HCT116 (cell line): ENCODE measurements around the gene C1orf21. TPM values are rescaled to one million over a fixed set of nuclear protein-coding genes. Genes with fewer than 3 reads are reported as not detected.
A peak's percentile ranks its signal among the peaks of the same experiment; 100 is the strongest.

Experiments
- ATAC-seq: fragments of 200-7000 bp; cut with Tn5 transposase; 2 replicates; pipeline ENCODE4 v1.9.1; 2020; ENCODE audit warnings: mild to moderate bottlenecking, moderate library complexity
- BruUV-seq: library from RNA; stranded (reverse); fragments of 400-500 nt; replicated peaks from 2 replicates; lab custom pipeline; 2021; lab: Mats Ljungman, UMichigan
- CTCF ChIA-PET: fragments of 300-600 bp; sonication (Branson Sonifier 250); formaldehyde crosslinking; loops from one replicate; lab custom pipeline; 2021; ENCODE audit warnings: antibody characterized with exemption; lab: Charles Lee
- POLR2A ChIA-PET: fragments of 300-600, 350-600 bp; sonication (Branson Sonifier 250); formaldehyde crosslinking; loops from one replicate; lab custom pipeline; 2021; ENCODE audit warnings: antibody characterized with exemption; lab: Charles Lee
- RAD21 ChIA-PET, 2 experiments: fragments of 300-600 bp; sonication (Branson Sonifier 250); formaldehyde crosslinking; loops; one replicate each; lab custom pipeline; 2023; ENCODE audit warnings: low total read pairs in 2 of 2; ENCODE audit not compliant: uncharacterized antibody in 2 of 2, unreplicated experiment in 2 of 2, low non-redundant PET in 1 of 2; lab: Charles Lee
- DNase-seq: peaks from one replicate; pipeline ENCODE4 v3.0.0-alpha.2; 2010; ENCODE audit warnings: low read depth, low spot score
- H2AFZ ChIP-seq: fragments of 200-600 bp; shearing (Covaris generic), sonication (generic); 2 replicates; pipeline ENCODE4 v1.6.1; 2017; ENCODE audit warnings: low read depth, mixed run types, mixed read lengths, antibody characterized with exemption, low read length; ENCODE audit not compliant: poor library complexity, severe bottlenecking
- H3K27ac ChIP-seq: 2 replicates; pipeline ENCODE4 v1.5.1; 2012; ENCODE audit warnings: low read depth, low read length
- H3K27me3 ChIP-seq: fragments of 200-600 bp; sonication (generic); 2 replicates; pipeline ENCODE4 v1.6.1; 2016; ENCODE audit warnings: mixed run types, low read length, mixed read lengths; ENCODE audit not compliant: insufficient read depth
- H3K36me3 ChIP-seq, 2 experiments: fragments of 200-500 bp in 1 of 2; fragments of 200-600 bp in 1 of 2; sonication (Bioruptor generic) in 1 of 2; sonication (generic) in 1 of 2; 2 replicates each; pipeline versions ENCODE4 v1.5.1 to v1.6.1; 2014 to 2016; ENCODE audit warnings: low read length in 2 of 2, inconsistent platforms in 1 of 2, mixed read lengths in 1 of 2, mixed run types in 1 of 2; ENCODE audit not compliant: insufficient read depth in 2 of 2, control insufficient read depth in 1 of 2
- H3K4me1 ChIP-seq, 2 experiments: fragments of 200-600 bp in 1 of 2; sonication (generic) in 1 of 2; 2 replicates each; pipeline versions ENCODE4 v1.5.1 to v1.6.1; 2012 to 2017; ENCODE audit warnings: low read length in 2 of 2, inconsistent platforms in 1 of 2, mild to moderate bottlenecking in 1 of 2, mixed read lengths in 1 of 2, mixed run types in 1 of 2, moderate library complexity in 1 of 2; ENCODE audit not compliant: insufficient read depth in 2 of 2, control insufficient read depth in 1 of 2
- H3K4me2 ChIP-seq: fragments of 200-600 bp; sonication (generic); 2 replicates; pipeline ENCODE4 v1.6.1; 2017; ENCODE audit warnings: mixed run types, low read length, mixed read lengths
- H3K4me3 ChIP-seq, 2 experiments: fragments of 200-600 bp in 1 of 2; sonication (generic) in 1 of 2; replicated peaks in 1 of 2; 2 replicates each; pipeline ENCODE4 v1.5.1; 2011 to 2016; ENCODE audit warnings: low read length in 2 of 2, control low read depth in 1 of 2, low read depth in 1 of 2, mild to moderate bottlenecking in 1 of 2, mixed read lengths in 1 of 2, mixed run types in 1 of 2
- H3K79me2 ChIP-seq: fragments of 200-600 bp; sonication (generic); 2 replicates; pipeline ENCODE4 v1.6.1; 2017; ENCODE audit warnings: mild to moderate bottlenecking, mixed run types, low read length, moderate library complexity, mixed read lengths; ENCODE audit not compliant: insufficient read depth
- H3K9ac ChIP-seq: fragments of 200-600 bp; sonication (generic); 2 replicates; pipeline ENCODE4 v1.6.1; 2016; ENCODE audit warnings: low read length, mixed read lengths
- H3K9me2 ChIP-seq: fragments of 200-600 bp; sonication (generic), shearing (Covaris generic); 2 replicates; pipeline ENCODE4 v1.6.1; 2017; ENCODE audit warnings: mixed run types, mild to moderate bottlenecking, moderate library complexity; ENCODE audit not compliant: insufficient read depth
- H3K9me3 ChIP-seq, 2 experiments: fragments of 200-500 bp in 1 of 2; fragments of 200-600 bp in 1 of 2; sonication (Bioruptor generic) in 1 of 2; sonication (generic) in 1 of 2; 2 replicates each; pipeline ENCODE4 v1.6.1; 2014 to 2017; ENCODE audit warnings: low read length in 2 of 2, mixed read lengths in 2 of 2, inconsistent platforms in 1 of 2, low read depth in 1 of 2, mild to moderate bottlenecking in 1 of 2, mixed run types in 1 of 2, moderate library complexity in 1 of 2; ENCODE audit not compliant: control insufficient read depth in 1 of 2, insufficient read depth in 1 of 2
- H4K20me1 ChIP-seq: fragments of 200-600 bp; sonication (generic), shearing (Covaris generic); 2 replicates; pipeline ENCODE4 v1.6.1; 2017; ENCODE audit warnings: mixed run types, mild to moderate bottlenecking, moderate library complexity; ENCODE audit not compliant: insufficient read depth
- ATF3 ChIP-seq: IDR thresholded peaks from 2 replicates; pipeline ENCODE4 v1.6.1; 2012
- CBX3 ChIP-seq: IDR thresholded peaks from 2 replicates; pipeline ENCODE4 v1.6.1; 2012; ENCODE audit warnings: low read depth
- ELF1 ChIP-seq: IDR thresholded peaks from 2 replicates; pipeline ENCODE4 v1.6.1; 2012; ENCODE audit warnings: low read depth, borderline replicate concordance
- JUND ChIP-seq: IDR thresholded peaks from 2 replicates; pipeline ENCODE4 v1.6.1; 2012
- MAX ChIP-seq: IDR thresholded peaks from 2 replicates; pipeline ENCODE4 v1.6.1; 2012
- POLR2AphosphoS5 ChIP-seq: IDR thresholded peaks from 2 replicates; pipeline ENCODE4 v1.6.1; 2011; ENCODE audit warnings: mild to moderate bottlenecking, low read depth, low read length, moderate library complexity
- REST ChIP-seq: IDR thresholded peaks from 2 replicates; pipeline ENCODE4 v1.6.1; 2012; ENCODE audit warnings: low read depth
- SIN3A ChIP-seq: IDR thresholded peaks from 2 replicates; pipeline ENCODE4 v1.6.1; 2012; ENCODE audit warnings: low read depth
- YY1 ChIP-seq: IDR thresholded peaks from 2 replicates; pipeline ENCODE4 v1.6.1; 2011; ENCODE audit warnings: low read length, low read depth, moderate library complexity, mild to moderate bottlenecking; ENCODE audit not compliant: insufficient replicate concordance; ENCODE audit errors: extremely low read depth
- intact Hi-C: fragments of 100-400 bp; cut with micrococcal nuclease; formaldehyde crosslinking; loops from 2 replicates; pipeline ENCODE4 v1.10.0; 2022
- total RNA-seq: library from RNA; stranded (reverse); gene quantifications from one replicate; pipeline ENCODE4 v1.2.1, GENCODE V29; 2021; ENCODE audit not compliant: unreplicated experiment

The C1orf21 gene
- total RNA-seq, 1 experiment from 2014 or later = 8.9 TPM

- Histone ChIP-seq H3K9me2 (no peaks in the 10 kb centered on the region), H3K9me3 (no peaks in the 10 kb centered on the region), H3K4me1 (peaks cover 6 to 16% of the 10 kb centered on the region in 2 experiments), H3K27me3 (no peaks in the 10 kb centered on the region), H3K4me2 (peak overlapping the region; percentile 59; the same call in 1 of the 2 replicates), H3K9ac (no peak overlapping the region), H3K36me3 (no peaks in the 10 kb centered on the region), H3K79me2 (no peaks in the 10 kb centered on the region), H4K20me1 (no peaks in the 10 kb centered on the region), H3K4me3 (no peak overlapping the region), H3K27ac (no peak overlapping the region), H2AFZ (no peak overlapping the region)
- ATAC-seq = no peak
- no TSS peak for BruUV-seq
- intact Hi-C loops = no loop called here
- RAD21 ChIA-PET = no interaction called here
- POLR2A ChIA-PET = no interaction called here
- TF ChIP-seq REST (no peak), YY1 (no peak), POLR2AphosphoS5 (no peak), ELF1 (no peak), ATF3 (no peak), MAX (no peak), CBX3 (no peak), JUND (no peak), SIN3A (no peak)
- CTCF ChIA-PET = no interaction called here
- no peak for DNase-seq
Measured at GRCh38 chr1:184492536-184492935, 105.7 kb downstream of the C1orf21 start.
